Posterior vena cava (tissue), 2 donors: ENCODE measurements around the gene ZER1. TPM values are rescaled to one million over a fixed set of nuclear protein-coding genes. Genes with fewer than 3 reads are reported as not detected.
A peak's percentile ranks its signal among the peaks of the same experiment; 100 is the strongest.

Experiments used
- DNase-seq: peaks from one replicate; pipeline ENCODE4 v3.0.0-alpha.2; 2020; ENCODE audit warnings: low spot score
- intact Hi-C, 2 donors: fragments of 100-400 bp; cut with DNase I; formaldehyde crosslinking; loops; one replicate each; pipeline versions ENCODE4 v1.14.1 to v1.14.2; 2022 to 2023
- total RNA-seq, 2 donors: library from RNA; stranded (reverse); fragmentation: NEBNext Ultra II Directional; extraction: Animal tissue kit (Norgen Biotek cat#: 25700); gene quantifications; one replicate each; pipeline ENCODE4 v1.2.1, GENCODE V29; 2021
- donor health status: DM: yes; HTN: yes; CAD: no.
- donor health status: DM: yes; HTN: yes; CAD: no.

Gene ZER1
- total RNA-seq, 2 donors from 2014 or later = 28.1 to 28.9 TPM

DNA sequence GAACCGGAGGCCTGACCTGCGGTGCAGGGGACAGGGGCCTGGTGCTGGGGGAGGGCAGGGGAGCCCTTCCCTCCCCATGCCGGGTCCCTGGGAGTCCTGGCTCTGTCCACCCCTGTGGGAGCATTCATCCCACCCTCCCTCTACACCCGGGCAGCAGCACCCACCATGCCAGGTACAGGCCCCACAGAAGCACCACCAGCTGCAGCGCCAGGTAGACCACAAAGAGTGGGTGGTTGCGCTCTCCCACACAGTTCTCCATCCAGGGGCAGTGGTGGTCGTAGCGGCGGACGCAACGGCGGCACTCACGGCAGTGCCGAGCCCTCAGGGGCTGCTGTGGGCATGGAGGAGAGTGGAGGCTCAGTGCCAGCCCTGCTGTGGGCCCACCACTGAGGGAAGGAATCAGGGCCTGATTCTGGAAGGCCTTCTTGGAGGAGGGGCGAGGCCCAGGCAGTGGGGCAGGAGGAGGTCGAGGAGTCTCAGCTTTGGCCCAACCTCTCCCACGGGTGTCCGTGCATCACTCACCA lies 50.2 kb downstream of the ZER1 start:
- DNase-seq = peak; percentile 72
- intact Hi-C loops = no loop called here

DNA sequence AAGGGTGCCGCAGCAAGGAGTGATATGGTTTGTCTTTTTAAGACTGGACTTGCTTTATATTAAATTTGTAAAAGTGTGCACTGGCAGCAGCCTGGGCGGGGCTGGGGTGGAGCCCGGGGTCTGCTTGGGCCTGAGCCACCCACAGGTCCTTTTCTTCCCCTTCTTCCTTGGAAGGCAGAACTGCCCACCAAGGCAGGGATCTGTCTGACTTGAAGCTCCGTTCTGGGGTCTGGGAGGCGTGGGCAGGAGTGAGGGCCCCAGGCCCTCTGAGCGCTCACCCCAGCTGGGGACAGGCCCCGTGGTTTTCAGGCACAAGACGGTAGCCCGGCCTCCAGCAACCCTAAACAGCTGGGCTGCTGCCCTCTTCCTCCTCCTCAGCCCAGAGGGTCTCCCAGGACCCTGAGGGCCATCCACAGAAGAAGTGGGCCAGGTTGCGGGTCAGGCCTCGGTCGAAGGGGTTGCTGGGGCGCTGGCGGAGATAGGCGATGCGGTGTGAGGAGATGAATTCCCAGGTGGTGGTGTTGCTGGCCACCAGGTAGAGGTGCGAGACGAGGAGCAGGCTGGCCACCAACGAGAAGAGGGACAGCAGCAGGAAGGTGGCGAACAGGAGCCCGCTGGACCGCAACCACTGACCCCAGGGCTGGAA lies 50.8 kb downstream of the ZER1 start:
- no peak for DNase-seq

DNA sequence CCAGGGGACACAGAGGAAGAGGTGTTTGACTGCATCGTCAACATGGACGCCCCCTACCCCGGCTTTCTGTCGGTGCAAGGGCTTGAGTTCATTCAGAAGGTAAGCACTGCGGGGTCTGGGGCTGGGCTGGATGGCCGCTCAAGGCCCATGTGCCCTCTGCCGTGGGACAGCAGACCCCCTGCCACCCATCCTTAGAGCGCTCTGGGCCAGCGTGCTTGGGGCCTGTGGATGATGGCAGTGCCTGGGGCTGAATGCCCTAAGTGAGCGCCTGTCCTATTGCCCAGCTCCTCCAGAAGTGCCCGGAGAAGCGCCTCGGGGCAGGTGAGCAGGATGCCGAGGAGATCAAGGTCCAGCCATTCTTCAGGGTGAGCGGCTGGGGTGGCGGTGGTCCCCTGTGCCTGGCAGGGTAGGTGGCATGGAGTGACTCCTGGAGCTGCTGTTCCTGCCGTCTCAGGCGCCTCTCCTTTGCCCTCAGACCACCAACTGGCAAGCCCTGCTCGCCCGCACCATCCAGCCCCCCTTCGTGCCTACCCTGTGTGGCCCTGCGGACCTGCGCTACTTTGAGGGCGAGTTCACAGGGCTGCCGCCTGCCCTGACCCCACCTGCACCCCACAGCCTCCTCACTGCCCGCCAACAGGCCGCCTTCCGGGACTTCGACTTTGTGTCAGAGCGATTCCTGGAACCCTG lies 51.7 kb downstream of the ZER1 start:
- intact Hi-C loops = no loop called here
- peak; percentile 79 for DNase-seq

More for the DNA sequence above, 50.8 kb downstream of the ZER1 start:
- intact Hi-C loops = no loop called here

DNA sequence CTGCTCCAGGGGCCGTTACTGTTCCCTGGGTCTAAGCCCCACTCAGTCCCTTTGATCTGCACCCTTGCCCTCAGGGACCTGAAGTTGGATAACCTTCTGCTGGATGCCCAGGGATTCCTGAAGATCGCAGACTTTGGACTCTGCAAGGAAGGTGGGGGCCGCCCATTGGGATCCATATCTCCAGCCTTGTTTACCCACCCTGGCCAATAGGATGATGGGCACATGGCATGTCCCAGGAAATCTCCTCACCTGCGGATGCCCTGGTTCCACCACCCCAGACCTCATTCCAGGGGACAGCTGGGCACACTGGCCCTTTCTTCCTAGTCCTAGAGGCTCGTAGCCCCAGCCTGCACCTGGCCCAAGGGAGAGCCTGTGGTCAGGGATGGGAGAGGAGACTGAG lies 53.3 kb downstream of the ZER1 start:
- no peak for DNase-seq
- intact Hi-C loops = no loop called here

DNA sequence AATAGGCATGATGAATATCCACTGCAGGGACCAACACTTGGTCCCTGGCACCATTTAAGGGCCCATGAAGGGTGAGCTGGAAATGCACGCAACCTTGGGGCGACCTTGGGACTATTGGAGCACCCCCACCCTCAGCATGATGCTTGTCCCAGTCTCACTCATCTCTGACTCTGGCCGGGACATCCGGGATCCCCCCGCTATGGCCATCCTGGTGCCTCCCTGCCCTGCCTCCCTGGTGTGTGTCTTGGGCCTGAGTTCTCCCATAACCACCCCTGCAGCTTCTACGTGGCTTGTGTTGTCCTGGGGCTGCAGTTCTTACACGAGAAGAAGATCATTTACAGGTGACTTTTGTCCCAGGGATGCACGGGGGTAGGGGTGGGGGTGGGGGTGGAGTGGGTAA lies 53.7 kb downstream of the ZER1 start:
- DNase-seq = no peak
- intact Hi-C loops = no loop called here

DNA sequence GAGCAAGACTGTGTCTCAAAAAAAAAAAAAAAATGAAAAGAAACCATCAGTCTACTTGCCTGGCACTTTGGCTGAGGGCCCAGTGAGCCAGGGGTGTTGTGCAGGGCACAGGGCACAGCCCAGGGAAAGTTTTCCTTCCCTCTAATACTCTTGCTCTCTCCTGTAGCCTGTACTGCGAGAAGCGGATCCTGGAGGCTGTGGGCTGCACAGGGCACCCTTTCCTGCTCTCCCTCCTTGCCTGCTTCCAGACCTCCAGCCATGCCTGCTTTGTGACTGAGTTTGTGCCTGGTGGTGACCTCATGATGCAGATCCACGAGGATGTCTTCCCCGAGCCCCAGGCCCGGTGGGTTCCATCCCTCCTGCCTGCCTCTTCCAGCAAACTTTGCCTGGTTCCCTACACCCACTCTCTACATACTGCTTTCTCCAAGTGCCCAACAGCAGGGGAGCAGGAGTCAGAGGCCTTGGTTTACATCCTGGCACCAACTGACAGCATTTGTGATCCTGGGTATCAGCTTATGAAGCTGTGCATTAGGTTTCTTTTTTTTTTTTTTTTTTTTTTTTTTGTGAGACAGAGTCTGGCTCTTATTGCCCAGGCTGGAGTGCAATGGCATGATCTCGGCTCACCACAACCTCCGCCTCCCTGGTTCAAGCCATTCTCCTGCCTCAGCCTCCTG lies 55.0 kb downstream of the ZER1 start:
- DNase-seq = peak; percentile 70
- intact Hi-C loops = no loop called here

DNA sequence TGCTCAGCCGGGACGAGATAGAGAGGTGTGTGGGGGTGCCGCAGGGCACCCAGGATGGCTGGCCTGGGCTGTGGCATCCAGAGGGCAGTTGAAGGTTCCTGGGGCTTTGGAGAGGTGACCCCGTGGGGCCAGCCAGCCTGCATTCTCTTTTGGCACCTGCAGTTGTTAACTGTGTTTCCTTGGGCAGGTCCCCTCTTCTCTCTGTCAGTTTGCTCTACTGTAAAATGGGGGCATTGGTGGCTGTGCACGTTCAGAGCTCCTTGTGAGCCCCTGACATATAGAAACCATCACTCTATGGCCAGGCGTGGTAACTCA lies 56.3 kb downstream of the ZER1 start:
- DNase-seq = no peak
- intact Hi-C loops = no loop called here

DNA sequence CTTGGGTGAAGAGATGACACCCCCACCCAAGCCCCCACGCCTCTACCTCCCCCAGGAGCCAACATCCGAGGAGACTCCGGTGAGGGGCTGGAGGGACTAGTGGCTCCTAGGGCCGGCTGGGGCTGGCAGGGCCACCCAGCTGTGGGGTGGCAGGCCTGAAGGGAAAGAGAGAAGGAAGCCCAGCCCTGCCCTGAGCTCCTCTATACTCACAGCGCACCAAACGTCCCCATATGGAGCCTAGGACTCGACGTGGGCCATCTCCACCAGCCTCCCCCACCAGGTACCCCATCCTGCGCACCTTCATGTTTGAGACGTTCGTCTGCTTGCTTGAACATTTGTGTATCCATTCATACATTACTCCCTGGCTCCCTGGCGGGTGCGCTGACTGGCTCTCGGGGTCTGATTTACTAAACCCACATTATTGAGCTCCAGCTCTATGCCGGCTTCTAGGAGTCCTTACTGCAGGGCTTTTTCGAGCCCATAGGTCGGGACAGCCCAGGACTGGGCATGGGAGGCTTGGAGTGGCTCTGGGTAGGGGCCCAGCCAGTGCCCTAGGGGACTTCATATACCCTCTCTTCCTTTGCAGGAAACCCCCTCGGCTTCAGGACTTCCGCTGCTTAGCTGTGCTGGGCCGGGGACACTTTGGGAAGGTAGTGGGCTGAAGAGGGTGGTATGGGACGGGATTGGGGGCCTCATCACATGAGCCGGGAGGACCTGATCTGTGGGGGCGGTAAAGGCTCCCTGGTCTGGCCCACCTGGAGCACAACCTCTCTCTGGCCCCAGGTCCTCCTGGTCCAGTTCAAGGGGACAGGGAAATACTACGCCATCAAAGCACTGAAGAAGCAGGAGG lies 56.9 kb downstream of the ZER1 start:
- intact Hi-C loops = no loop called here
- DNase-seq = peak; percentile 61

DNA sequence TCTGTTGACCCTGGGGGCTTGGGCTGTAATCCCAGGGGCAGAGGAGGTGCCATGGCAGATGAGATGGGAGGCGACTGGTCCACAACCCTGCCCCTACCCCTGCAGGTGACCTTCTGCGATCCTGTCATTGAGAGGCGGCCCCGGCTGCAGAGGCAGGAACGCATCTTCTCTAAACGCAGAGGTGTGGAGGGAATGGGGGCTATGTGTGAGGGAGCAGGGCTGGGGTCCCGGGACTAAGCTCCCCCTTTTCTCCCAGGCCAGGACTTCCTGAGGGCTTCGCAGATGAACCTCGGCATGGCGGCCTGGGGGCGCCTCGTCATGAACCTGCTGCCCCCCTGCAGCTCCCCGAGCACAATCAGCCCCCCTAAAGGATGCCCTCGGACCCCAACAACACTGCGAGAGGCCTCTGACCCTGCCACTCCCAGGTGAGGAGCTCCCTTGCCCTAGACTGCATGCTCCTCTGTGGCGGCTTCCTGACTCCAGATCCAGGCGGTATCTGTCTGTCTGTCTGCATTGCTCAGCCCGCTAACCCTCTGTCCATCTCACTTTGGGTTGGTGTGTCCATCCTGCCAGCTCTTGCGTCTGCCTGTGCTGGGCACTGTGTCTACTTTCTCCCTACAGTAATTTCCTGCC lies 57.7 kb downstream of the ZER1 start:
- intact Hi-C loops = no loop called here
- DNase-seq = peak; percentile 45

DNA sequence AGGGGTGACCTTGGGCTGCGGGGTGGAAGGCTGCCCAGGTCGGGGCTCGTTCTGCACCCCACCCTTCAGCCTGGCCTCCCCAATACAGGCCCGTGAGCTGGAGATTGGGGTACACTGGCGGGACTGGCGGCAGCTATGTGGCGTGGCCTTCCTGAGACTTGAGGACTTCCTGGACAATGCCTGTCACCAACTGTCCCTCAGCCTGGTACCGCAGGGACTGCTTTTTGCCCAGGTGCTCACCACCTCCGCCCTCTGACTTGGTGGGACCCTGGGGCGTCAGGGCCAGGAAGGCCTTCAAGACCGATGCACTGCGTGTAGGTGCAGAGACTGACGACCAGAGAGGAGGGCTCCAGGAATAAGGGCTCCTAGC lies 58.3 kb downstream of the ZER1 start:
- DNase-seq = peak; percentile 41
- intact Hi-C loops = no loop called here

DNA sequence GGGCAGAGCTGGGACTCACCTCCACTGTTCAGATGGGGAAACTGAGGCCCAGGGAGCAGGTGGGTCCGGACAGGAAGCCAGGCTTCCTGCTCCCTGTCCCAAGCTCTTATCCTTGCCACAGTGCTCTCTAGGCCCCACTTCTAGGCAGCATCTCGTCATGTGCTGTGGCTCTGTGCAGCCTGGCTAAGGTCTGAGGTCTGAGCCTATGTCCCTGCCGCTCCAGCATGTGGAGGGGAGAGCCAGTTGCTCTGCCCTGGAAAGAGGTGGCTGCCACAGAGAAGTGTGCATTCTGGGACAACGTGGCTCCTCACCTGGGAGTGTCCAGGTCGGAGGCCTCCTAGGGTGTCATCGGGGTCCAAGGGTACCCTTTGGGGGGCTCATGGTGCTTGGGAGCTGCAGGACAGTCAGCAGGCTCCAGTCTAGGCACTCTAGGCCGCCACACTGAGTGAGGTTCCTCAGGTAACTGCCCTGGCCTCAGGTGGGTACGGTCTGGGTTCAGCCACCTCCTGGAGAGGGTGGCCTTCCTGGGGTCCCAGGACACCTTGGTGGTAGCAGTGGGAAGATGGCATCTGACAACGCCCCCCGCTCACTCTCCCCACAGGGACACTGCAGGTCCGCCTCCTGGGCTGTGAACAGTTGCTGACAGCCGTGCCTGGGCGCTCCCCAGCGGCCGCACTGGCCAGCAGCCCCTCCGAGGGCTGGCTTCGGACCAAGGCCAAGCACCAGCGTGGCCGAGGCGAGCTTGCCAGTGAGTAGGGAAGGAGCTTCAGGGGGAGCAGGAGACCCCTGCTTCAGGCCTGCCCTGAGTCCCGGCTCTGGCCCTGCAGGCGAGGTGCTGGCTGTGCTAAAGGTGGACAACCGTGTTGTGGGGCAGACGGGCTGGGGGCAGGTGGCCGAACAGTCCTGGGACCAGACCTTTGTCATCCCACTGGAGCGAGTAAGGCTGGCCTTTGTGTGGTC lies 59.0 kb downstream of the ZER1 start:
- intact Hi-C loops = no loop called here

DNA sequence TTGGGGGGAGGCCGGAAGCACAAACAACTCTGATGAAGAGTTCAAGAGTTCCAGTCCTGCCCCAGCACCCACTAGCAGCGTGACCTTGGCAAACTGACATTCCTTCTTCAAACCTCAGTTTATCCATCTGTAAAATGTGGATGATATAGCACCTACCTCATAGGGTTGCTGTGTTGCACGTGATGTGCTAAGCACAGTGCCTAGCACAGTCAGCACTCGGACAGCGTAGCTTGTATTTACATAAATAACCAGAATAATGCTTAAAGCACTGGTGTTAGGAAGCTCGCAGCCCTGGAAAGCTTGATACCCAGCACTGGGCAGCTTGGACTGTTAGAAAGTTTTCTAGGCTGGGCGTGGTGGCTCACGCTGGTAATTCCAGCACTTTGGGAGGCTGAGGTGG lies 64.3 kb downstream of the ZER1 start:
- peak; percentile 65 for DNase-seq

More for the DNA sequence above, 59.0 kb downstream of the ZER1 start:
- peak; percentile 73 for DNase-seq

DNA sequence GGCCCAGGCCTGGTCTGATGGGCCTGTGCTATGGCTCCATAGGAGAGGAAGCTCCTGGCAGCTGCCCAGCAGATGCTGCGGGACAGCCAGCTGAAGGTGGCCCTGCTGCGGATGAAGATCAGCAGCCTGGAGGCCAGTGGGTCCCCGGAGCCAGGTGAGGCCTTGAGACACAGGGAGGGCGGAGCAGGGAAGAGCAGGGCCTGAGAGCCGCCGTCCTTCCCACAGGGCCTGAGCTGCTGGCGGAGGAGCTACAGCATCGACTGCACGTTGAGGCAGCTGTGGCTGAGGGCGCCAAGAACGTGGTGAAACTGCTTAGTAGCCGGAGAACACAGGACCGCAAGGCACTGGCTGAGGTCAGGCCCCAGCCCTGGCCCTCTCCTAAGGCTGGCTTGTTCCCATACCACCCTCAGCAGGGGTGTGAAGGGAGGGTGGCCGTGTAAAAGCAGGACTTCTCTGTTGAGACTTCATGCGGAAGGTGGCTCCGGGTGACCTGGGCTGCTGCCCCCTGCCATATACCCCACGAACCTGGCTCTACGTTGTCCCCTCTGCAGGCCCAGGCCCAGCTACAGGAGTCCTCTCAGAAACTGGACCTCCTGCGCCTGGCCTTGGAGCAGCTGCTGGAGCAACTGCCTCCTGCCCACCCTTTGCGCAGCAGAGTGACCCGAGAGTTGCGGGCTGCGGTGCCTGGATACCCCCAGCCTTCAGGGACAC lies 64.9 kb downstream of the ZER1 start:
- intact Hi-C loops = loop anchor here in 1 of 2 donors (10.0 kb wide), 1 partner anchor 52 kb away; the partner anchor contains the start of gene DYNC2I2
- peak; percentile 73 for DNase-seq

More for the DNA sequence above, 64.3 kb downstream of the ZER1 start:
- intact Hi-C loops = loop anchor here in 1 of 2 donors (10.0 kb wide), 1 partner anchor 53 kb away; the partner anchor contains the start of gene DYNC2I2

DNA sequence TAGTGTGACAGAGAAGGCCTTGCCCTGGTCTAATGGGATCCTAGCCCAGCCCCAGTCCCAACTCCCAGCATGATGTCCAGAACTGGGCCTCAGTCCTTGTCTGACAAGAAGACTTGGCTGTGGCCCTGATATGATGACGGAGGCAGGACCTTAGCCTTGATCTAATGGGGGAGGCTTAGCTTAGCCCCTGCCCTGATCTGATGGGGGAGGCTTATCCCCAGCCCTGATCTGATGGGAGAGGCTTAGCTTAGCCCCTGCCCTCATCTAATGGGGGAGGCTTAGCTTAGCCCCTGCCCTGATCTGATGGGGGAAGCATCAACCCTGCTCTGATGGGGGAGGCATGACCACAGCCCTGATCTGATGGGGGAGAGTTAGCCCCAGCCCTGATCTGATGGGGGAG lies 65.7 kb downstream of the ZER1 start:
- DNase-seq = no peak

DNA sequence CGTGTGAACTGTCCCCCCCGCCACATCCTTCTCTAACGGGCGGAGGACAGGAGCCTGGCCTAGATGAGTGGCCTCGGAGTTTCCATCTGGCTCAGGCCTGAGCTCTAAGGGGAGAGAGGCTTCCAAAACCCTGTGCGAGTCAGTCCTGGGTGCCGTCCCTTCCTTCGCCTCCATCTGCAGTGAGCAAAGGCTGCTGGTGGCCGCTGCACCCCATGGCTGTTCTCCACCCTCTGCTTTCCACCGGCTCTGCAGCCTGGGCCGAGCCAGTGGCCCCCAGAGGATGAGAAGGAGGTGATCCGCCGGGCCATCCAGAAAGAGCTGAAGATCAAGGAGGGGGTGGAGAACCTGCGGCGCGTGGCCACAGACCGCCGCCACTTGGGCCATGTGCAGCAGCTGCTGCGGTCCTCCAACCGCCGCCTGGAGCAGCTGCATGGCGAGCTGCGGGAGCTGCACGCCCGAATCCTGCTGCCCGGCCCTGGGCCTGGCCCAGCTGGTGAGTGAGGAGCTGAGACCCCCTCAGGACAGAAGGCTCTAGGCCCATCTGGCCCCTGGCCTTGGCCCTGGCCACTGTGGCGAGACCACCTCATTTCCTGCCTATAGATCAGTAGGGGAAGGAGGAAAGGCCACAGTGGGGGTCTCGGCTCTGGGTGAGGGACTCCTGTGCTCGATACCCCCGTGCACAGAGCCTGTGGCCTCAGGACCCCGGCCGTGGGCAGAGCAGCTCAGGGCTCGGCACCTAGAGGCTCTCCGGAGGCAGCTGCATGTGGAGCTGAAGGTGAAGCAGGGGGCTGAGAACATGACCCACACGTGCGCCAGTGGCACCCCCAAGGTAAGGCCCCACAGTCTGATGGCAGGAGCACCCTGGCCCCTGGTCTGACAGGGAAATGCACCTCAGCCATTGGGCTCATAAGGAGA lies 66.4 kb downstream of the ZER1 start:
- DNase-seq = peak; percentile 72

More for the DNA sequence above, 65.7 kb downstream of the ZER1 start:
- intact Hi-C loops = loop anchor here in 1 of 2 donors (10.0 kb wide), 1 partner anchor 51 kb away; the partner anchor contains the start of gene DYNC2I2

DNA sequence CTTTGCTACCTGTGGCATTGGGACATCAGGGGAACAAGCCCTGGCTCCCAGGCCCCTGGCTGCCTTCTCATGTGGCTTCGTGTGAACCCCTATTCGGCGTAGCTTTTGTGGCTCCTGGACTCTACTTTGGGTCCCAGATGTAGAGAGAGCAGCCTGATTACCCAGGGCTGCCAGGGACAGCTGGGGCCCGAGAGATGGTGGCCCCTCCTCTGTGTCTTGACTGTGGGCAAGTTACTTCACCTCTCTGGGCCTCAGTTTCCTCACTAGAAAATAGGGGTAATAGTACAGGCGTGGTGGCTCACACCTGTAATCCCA lies 67.4 kb downstream of the ZER1 start:
- intact Hi-C loops = loop anchor here in 1 of 2 donors (10.0 kb wide), 1 partner anchor 50 kb away; the partner anchor contains the start of gene DYNC2I2
- DNase-seq = no peak

More for the DNA sequence above, 66.4 kb downstream of the ZER1 start:
- intact Hi-C loops = loop anchor here in 1 of 2 donors (10.0 kb wide), 1 partner anchor 51 kb away; the partner anchor contains the start of gene DYNC2I2
